ENCODE measurements around the gene PARL. TPM values are rescaled to one million over a fixed set of nuclear protein-coding genes. Genes with fewer than 3 reads are reported as not detected.

Gene PARL
- total RNA-seq, 1 experiment from 2014 or later, result 91.3 TPM

DNA sequence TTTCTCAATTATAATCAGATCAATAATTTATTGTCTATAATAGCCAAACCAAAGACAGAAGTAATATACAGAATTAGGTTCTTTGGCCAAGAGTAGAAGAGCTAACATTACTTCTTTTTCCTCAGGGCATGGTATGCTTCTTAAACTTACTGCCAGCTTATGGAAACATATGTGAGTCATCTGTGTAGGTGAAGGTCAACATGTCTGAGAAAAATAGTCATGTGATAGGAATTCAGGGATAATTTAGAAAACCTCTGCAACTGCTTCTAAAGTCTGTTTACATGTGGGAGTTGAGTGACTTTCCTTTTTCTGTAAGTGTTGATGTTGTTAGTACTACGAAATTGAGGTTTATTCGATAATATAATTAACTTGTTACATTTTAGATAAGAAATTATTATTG, 40.1 kb downstream of the PARL start:
- CTCF ChIA-PET, result no interaction called here
- Mint-ChIP-seq H3K27me3 (ENCODE audit: insufficient read depth, unreplicated experiment) (no peaks in the 10 kb centered on the region), H3K27ac (ENCODE audit: unreplicated experiment) (no peak overlapping the region), H3K4me3 (ENCODE audit: unreplicated experiment) (no peak overlapping the region), H3K36me3 (ENCODE audit: insufficient read depth, unreplicated experiment) (peaks cover 56% of the 10 kb centered on the region), H3K4me1 (ENCODE audit: low read depth, unreplicated experiment) (peaks cover 12% of the 10 kb centered on the region), H3K9me3 (ENCODE audit: unreplicated experiment) (no peaks in the 10 kb centered on the region)
- BruUV-seq (replicated peaks), result no TSS peak
- no peak for TF ChIP-seq CTCF (IDR thresholded peaks at IDR 0.05; ENCODE audit: insufficient read depth in 1 of 2, low read depth in 1 of 2, low read length in 1 of 2, severe bottlenecking in 1 of 2, unreplicated experiment in 1 of 2)
- POLR2A ChIA-PET, result no interaction called here
- Histone ChIP-seq H3K27me3 (replicated peaks; ENCODE audit: control insufficient read depth, insufficient read depth, low read length) (no peaks in the 10 kb centered on the region), H3K36me3 (ENCODE audit: control insufficient read depth, insufficient read depth, low read length) (peaks cover 2% of the 10 kb centered on the region; the same call in 1 of the 2 replicates), H3K9me3 (no peaks in the 10 kb centered on the region), H3K4me3 (ENCODE audit: low read depth, low read length) (no peak overlapping the region), H3K4me1 (peaks cover 17% of the 10 kb centered on the region)
- DNase-seq, result no peak
- intact Hi-C loops (cut with micrococcal nuclease; ENCODE audit: unreplicated experiment), result no loop called here

DNA sequence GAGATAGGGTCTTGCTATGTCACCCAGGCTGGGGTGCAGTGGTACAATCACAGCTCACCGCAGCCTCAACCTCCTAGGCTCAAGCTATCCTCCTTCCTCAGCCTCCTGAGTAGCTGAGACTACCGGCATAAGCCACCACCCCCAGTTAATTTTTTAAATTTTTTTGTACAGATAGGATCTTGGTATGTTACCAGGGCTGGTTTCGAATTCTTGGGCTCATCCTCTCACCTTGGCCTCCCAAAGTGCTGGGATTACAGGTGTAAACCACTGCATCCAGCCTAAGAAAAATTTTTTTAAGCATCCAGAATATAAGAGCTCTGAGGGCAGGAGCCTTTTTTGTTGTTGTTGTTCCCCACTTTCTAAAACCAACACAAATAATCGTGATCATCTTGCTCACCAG, 44.9 kb downstream of the PARL start:
- Histone ChIP-seq H3K4me1 (peaks cover 3% of the 10 kb centered on the region), H3K9me3 (no peaks in the 10 kb centered on the region), H3K27me3 (replicated peaks; ENCODE audit: control insufficient read depth, insufficient read depth, low read length) (no peaks in the 10 kb centered on the region), H3K4me3 (ENCODE audit: low read depth, low read length) (no peak overlapping the region), H3K36me3 (ENCODE audit: control insufficient read depth, insufficient read depth, low read length) (no peaks in the 10 kb centered on the region; the same call in 1 of the 2 replicates)
- POLR2A ChIA-PET, result no interaction called here
- H3K27me3 Mint-ChIP-seq (ENCODE audit: insufficient read depth, unreplicated experiment), result no peaks in the 10 kb centered on the region
- no peaks in the 10 kb centered on the region for H3K4me1 Mint-ChIP-seq (ENCODE audit: low read depth, unreplicated experiment)
- H3K36me3 Mint-ChIP-seq (ENCODE audit: insufficient read depth, unreplicated experiment), result peaks cover 44% of the 10 kb centered on the region
- H3K27ac Mint-ChIP-seq (ENCODE audit: unreplicated experiment), result no peak overlapping the region
- no TSS peak for BruUV-seq (replicated peaks)
- no peak for TF ChIP-seq CTCF (IDR thresholded peaks at IDR 0.05; ENCODE audit: insufficient read depth in 1 of 2, low read depth in 1 of 2, low read length in 1 of 2, severe bottlenecking in 1 of 2, unreplicated experiment in 1 of 2)
- H3K4me3 Mint-ChIP-seq (ENCODE audit: unreplicated experiment), result no peak overlapping the region
- intact Hi-C loops (cut with micrococcal nuclease; ENCODE audit: unreplicated experiment), result no loop called here
- CTCF ChIA-PET, result no interaction called here
- DNase-seq, result no peak
- no peaks in the 10 kb centered on the region for H3K9me3 Mint-ChIP-seq (ENCODE audit: unreplicated experiment)

DNA sequence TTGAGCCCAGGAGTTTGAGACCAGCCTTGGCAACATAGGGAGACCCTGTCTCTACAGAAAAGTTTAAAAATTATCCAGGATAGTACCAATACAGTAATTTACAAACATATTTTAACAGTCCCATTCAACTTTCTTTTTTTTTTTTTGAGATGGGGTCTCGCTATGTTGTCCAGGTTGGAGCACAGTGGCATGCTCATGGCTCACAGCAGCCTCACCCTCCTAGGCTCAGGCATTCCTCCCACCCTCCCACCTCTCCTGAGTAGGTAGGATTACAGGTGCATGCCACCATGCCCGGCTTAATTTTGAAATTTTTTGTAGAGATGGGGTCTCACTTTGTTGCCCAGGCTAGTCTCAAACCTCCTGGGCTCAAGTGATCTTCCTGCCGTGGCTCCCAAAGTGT, 46.8 kb downstream of the PARL start:
- CTCF ChIA-PET, result no interaction called here
- H3K4me3 Mint-ChIP-seq (ENCODE audit: unreplicated experiment), result no peak overlapping the region
- intact Hi-C loops (cut with micrococcal nuclease; ENCODE audit: unreplicated experiment), result no loop called here
- POLR2A ChIA-PET, result no interaction called here
- BruUV-seq (replicated peaks), result no TSS peak
- no peaks in the 10 kb centered on the region; the same call in 1 of the 2 replicates for H3K36me3 ChIP-seq (ENCODE audit: control insufficient read depth, insufficient read depth, low read length)
- no peaks in the 10 kb centered on the region for H3K27me3 ChIP-seq (replicated peaks; ENCODE audit: control insufficient read depth, insufficient read depth, low read length)
- DNase-seq, result no peak
- H3K27ac Mint-ChIP-seq (ENCODE audit: unreplicated experiment), result no peak overlapping the region
- H3K4me3 ChIP-seq (ENCODE audit: low read depth, low read length), result no peak overlapping the region
- H3K9me3 ChIP-seq, result no peaks in the 10 kb centered on the region
- H3K4me1 Mint-ChIP-seq (ENCODE audit: low read depth, unreplicated experiment), result no peaks in the 10 kb centered on the region
- H3K9me3 Mint-ChIP-seq (ENCODE audit: unreplicated experiment), result no peaks in the 10 kb centered on the region
- no peaks in the 10 kb centered on the region for H3K4me1 ChIP-seq
- no peaks in the 10 kb centered on the region for H3K27me3 Mint-ChIP-seq (ENCODE audit: insufficient read depth, unreplicated experiment)
- H3K36me3 Mint-ChIP-seq (ENCODE audit: insufficient read depth, unreplicated experiment), result peaks cover 44% of the 10 kb centered on the region
- TF ChIP-seq CTCF (IDR thresholded peaks at IDR 0.05; ENCODE audit: insufficient read depth in 1 of 2, low read depth in 1 of 2, low read length in 1 of 2, severe bottlenecking in 1 of 2, unreplicated experiment in 1 of 2), result no peak
